Gastroesophageal sphincter (tissue), 3 donors: Measurements from ENCODE around the gene SLC6A5.

Experiments used
- CTCF ChIP-seq, 4 experiments: fragments of 200-600 bp in 2 of 4; fragments of 450-650 bp in 2 of 4; sonication (generic) in 1 of 4; IDR thresholded peaks; one replicate each; pipeline ENCODE4 v1.5.1; 2017 to 2019; ENCODE audit warnings: antibody characterized with exemption in 4 of 4, mild to moderate bottlenecking in 2 of 4, moderate library complexity in 2 of 4
- POLR2A ChIP-seq, 2 donors: fragments of 450-650 bp; IDR thresholded peaks; one replicate each; pipeline ENCODE4 v1.6.1; 2017; ENCODE audit warnings: antibody characterized with exemption in 2 of 2, mild to moderate bottlenecking in 2 of 2, moderate library complexity in 1 of 2

- TF ChIP-seq CTCF (IDR thresholded peaks at IDR 0.05) (no peak), POLR2A (IDR thresholded peaks at IDR 0.05) (no peak)
These were observed 12.0 kb downstream of the SLC6A5 start for GRCh38 chr11:20611445-20611844.
